ENCODE results near the gene PSME1.

- TF ChIP-seq MXI1 (IDR thresholded peaks at IDR 0.05; ENCODE audit: low read depth, low read length) (no peak), CTCF (IDR thresholded peaks at IDR 0.05 in 2 of 3, conservative IDR thresholded peaks at IDR 0.05 in 1 of 3; ENCODE audit: control insufficient read depth in 2 of 3, extremely low read depth in 1 of 3, insufficient read depth in 1 of 3, low read depth in 3 of 3, low read length in 3 of 3) (no peak), MAX (IDR thresholded peaks at IDR 0.05; ENCODE audit: low read depth, low read length) (no peak), FOS (IDR thresholded peaks at IDR 0.05; ENCODE audit: borderline replicate concordance, extremely low read depth, insufficient read length) (no peak), NBN (IDR thresholded peaks at IDR 0.05) (no peak), POLR2A (IDR thresholded peaks at IDR 0.05; ENCODE audit: low read depth, low read length) (no peak), SMC3 (IDR thresholded peaks at IDR 0.05; ENCODE audit: borderline replicate concordance, low read length) (no peak), CEBPB (IDR thresholded peaks at IDR 0.05; ENCODE audit: borderline replicate concordance in 1 of 2, low read depth in 2 of 2, low read length in 2 of 2) (no peak), RB1 (IDR thresholded peaks at IDR 0.05; ENCODE audit: borderline replicate concordance) (no peak), TCF3 (IDR thresholded peaks at IDR 0.05; ENCODE audit: borderline replicate concordance, insufficient read depth, low read depth, low read length) (no peak), ZNF592 (IDR thresholded peaks at IDR 0.05) (no peak), REST (IDR thresholded peaks at IDR 0.05; ENCODE audit: low read depth, low read length) (no peak), USF1 (IDR thresholded peaks at IDR 0.05; ENCODE audit: borderline replicate concordance, extremely low read length, insufficient read depth, low read depth, low read length) (no peak)
Observed at GRCh38 chr14:24102357-24103048, 33.5 kb upstream of the PSME1 start.
